Measurements from ENCODE around the gene PCSK2. TPM values are rescaled to one million over a fixed set of nuclear protein-coding genes. Genes with fewer than 3 reads are reported as not detected.

The PCSK2 gene
- total RNA-seq, 1 experiment from 2014 or later: not detected

DNA sequence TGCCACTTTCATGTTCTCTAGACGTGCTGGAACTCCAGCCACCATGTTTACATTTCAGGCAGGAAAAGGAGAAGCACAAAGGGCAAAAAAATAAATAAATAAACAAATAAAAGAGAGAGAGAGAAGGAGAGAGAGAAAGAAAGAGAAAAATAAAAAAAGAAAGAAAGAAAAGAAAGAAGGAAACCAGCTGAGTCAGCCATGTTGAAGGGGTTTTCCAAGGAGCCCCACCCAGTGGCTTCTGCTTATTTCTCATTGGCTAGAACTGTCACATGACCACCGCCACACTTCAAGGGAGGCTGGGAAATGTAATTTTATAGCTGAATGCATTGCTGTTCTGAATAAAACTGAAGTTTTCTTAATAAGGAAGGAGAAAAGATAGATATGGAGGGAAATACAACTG, 233.3 kb downstream of the PCSK2 start:
- Histone ChIP-seq H3K9me3 (replicated peaks) (no peaks in the 10 kb centered on the region), H3K4me1 (replicated peaks) (no peaks in the 10 kb centered on the region), H3K27ac (no peak overlapping the region), H3K27me3 (replicated peaks) (peaks cover 10% of the 10 kb centered on the region; the same call in 1 of the 2 replicates), H3K36me3 (no peaks in the 10 kb centered on the region), H3K4me3 (no peak overlapping the region)
- DNase-seq (ENCODE audit: low read depth in 1 of 2, low spot score in 2 of 2): peak; percentile 7 to 28

- Histone ChIP-seq H3K9me3 (replicated peaks) (no peaks in the 10 kb centered on the region), H3K4me1 (replicated peaks) (no peaks in the 10 kb centered on the region), H3K27me3 (replicated peaks) (peaks cover 2% of the 10 kb centered on the region; the same call in 1 of the 2 replicates), H3K36me3 (no peaks in the 10 kb centered on the region), H3K4me3 (no peak overlapping the region), H3K27ac (no peak overlapping the region)
- peak in 1 of 2 experiments; percentile 8 for DNase-seq (ENCODE audit: low read depth in 1 of 2, low spot score in 2 of 2)
Measured at GRCh38 chr20:17461941-17462340, 235.1 kb downstream of the PCSK2 start.

DNA sequence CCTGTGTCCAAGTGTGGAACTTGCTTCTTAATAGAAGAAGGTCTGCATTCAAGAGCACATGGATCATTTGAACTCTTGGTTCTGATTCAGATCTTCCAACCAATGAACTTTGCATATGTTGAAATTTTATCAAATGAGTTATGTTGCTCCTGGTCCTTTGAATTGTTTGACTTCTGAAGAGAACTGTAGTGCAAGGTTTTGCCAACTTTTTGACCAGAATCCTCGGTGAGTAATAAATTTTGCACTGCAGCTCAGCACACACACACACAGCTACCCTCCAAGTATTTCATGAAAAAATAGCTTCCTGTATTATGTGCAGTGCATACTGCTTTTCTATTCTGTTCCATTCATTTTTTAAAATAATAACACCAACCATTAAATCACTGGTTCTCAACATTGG, 236.9 kb downstream of the PCSK2 start:
- Histone ChIP-seq H3K9me3 (replicated peaks) (no peaks in the 10 kb centered on the region), H3K27me3 (replicated peaks) (peaks cover 2% of the 10 kb centered on the region; the same call in 1 of the 2 replicates), H3K4me1 (replicated peaks) (no peaks in the 10 kb centered on the region), H3K36me3 (no peaks in the 10 kb centered on the region), H3K27ac (no peak overlapping the region), H3K4me3 (no peak overlapping the region)
- DNase-seq (ENCODE audit: low read depth in 1 of 2, low spot score in 2 of 2): no peak

DNA sequence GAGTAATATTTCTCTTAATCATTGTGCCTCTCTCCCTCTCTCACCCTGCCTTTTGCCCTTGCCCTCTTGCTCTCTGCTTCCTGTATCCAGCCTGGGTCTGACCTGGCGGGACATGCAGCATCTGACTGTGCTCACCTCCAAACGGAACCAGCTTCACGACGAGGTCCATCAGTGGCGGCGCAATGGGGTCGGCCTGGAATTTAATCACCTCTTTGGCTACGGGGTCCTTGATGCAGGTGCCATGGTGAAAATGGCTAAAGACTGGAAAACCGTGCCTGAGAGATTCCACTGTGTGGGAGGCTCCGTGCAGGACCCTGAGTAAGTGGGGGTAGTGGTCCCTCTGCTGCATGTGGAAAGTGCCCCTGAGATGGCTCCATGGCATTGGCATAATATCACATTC, 238.4 kb downstream of the PCSK2 start:
- Histone ChIP-seq H3K27me3 (replicated peaks) (peaks cover 2% of the 10 kb centered on the region; the same call in 1 of the 2 replicates), H3K4me3 (no peak overlapping the region), H3K9me3 (replicated peaks) (0 out of 2 replicates have a peak, but pooled peaks cover 2% of the 10 kb centered on the region), H3K36me3 (no peaks in the 10 kb centered on the region), H3K4me1 (replicated peaks) (no peaks in the 10 kb centered on the region), H3K27ac (no peak overlapping the region)
- DNase-seq (ENCODE audit: low read depth in 1 of 2, low spot score in 2 of 2): no peak

DNA sequence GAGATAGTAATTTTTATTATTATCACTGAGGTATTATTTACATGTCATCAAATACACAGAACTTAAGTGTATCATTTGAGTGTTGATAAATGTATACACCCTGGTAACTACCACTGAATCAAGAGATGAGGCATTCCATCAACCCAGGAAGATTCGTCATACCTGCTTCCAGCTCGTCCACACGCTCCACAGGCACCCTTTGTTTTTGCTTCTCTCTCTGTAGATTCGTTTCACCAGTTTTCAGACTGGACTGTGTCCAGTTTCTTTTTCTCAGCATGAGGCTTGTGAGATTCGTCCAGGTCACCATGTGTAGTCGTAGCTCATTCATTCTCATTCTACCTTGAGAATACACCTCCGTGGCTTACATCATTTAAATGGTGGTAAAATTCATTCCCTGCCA, 239.8 kb downstream of the PCSK2 start:
- peaks cover 2% of the 10 kb centered on the region; the same call in 1 of the 2 replicates for H3K27me3 ChIP-seq (replicated peaks)

DNA sequence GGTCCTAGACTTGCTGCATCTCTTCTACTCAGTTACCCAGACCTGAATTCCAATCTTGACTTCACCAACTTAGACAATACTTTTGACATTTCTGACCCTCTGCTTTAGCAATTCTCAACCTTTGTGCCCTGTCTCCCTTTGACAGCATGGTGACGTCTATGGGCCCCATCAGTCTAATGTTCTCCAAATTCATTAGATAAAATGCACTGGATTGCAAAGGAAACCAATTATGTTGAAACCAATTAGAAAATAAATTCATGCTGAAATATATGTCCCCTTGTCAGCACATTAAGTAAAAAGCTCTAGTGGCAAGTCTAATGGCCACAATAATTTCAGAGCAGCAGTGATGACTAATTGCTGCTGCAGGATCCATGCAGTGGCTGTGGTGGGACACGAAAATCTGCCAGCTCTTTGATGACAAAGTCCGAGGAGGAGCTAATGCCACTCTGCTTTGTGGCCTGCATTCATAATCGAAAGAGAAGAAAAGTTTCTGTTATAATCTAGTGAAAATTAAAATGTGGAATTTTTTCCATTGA, 240.3 kb downstream of the PCSK2 start:
- Histone ChIP-seq H3K27me3 (replicated peaks) (peaks cover 2% of the 10 kb centered on the region; the same call in 1 of the 2 replicates), H3K4me1 (replicated peaks) (no peaks in the 10 kb centered on the region), H3K27ac (no peak overlapping the region), H3K9me3 (replicated peaks) (0 out of 2 replicates have a peak, but pooled peaks cover 2% of the 10 kb centered on the region), H3K4me3 (no peak overlapping the region), H3K36me3 (no peaks in the 10 kb centered on the region)
- DNase-seq (ENCODE audit: low read depth in 1 of 2, low spot score in 2 of 2): no peak

More for the DNA sequence above, 239.8 kb downstream of the PCSK2 start:
- Histone ChIP-seq H3K4me3 (no peak overlapping the region), H3K9me3 (replicated peaks) (0 out of 2 replicates have a peak, but pooled peaks cover 2% of the 10 kb centered on the region), H3K36me3 (no peaks in the 10 kb centered on the region), H3K4me1 (replicated peaks) (no peaks in the 10 kb centered on the region), H3K27ac (no peak overlapping the region)
- DNase-seq (ENCODE audit: low read depth in 1 of 2, low spot score in 2 of 2): no peak

- Histone ChIP-seq H3K4me3 (no peak overlapping the region), H3K4me1 (replicated peaks) (no peaks in the 10 kb centered on the region), H3K27ac (no peak overlapping the region), H3K27me3 (replicated peaks) (peaks cover 2% of the 10 kb centered on the region; the same call in 1 of the 2 replicates), H3K36me3 (no peaks in the 10 kb centered on the region), H3K9me3 (replicated peaks) (0 out of 2 replicates have a peak, but pooled peaks cover 2% of the 10 kb centered on the region)
- DNase-seq (ENCODE audit: low read depth in 1 of 2, low spot score in 2 of 2): no peak
Measured at GRCh38 chr20:17468073-17468840, 241.4 kb downstream of the PCSK2 start.

DNA sequence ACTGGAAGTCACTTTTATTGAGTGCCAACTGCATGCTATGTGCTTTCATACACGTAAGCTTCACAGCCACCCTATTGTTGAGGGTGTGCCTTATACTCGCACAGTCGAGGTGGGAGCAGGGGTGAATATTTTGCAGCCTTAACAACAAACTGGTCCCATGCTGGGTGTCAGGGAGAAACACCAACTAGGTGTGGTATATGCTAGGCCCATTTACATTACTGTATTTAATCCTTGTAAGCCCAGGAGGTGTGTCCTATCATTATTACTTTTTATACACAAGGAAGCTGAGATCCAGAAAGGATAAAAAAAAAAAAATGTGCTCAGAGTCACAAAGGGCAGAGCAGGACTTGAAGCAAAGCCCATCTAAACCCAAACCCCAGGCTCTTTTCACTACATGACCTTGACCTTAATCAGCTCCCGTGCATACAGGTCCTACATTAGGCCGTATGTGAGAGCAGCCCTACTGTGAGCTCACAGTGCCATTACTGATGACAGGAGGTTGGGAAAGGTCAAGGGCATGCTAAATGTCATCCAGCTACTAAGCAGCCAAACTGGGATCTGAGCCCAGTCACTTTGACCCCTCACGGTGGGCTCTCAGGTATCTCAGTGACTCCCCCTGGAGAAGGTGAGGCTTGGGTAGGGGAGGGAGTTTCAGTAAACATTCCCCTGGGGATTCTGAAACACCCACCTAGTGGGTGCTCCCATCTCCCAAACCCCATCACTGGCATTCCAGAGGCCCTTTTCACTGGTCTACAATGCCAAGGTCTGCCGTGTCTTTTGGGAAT, 242.6 kb downstream of the PCSK2 start:
- Histone ChIP-seq H3K4me3 (no peak overlapping the region), H3K36me3 (no peaks in the 10 kb centered on the region), H3K27ac (no peak overlapping the region), H3K27me3 (replicated peaks) (peaks cover 7% of the 10 kb centered on the region; the same call in 1 of the 2 replicates), H3K4me1 (replicated peaks) (no peaks in the 10 kb centered on the region), H3K9me3 (replicated peaks) (0 out of 2 replicates have a peak, but pooled peaks cover 2% of the 10 kb centered on the region)
- no peak for DNase-seq (ENCODE audit: low read depth in 1 of 2, low spot score in 2 of 2)

DNA sequence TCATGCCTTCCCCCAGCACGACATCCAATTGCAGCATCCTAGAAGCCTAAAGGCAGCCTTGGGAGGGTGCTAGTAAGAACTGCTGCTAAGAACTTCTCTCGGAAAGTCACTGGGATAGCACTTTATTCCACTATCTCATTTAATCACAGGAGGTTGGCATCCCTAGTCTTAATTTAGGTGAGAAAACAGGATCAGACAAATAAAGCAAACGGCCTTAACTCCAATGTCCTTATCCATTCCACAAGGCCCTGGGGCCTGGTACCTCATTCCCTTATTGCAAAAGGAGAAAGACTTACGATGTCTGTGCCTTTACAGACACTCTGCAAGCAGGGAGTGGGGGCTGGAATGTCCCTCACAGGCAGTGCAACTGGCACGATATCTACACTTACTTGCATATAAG, 243.7 kb downstream of the PCSK2 start:
- Histone ChIP-seq H3K4me3 (no peak overlapping the region), H3K4me1 (replicated peaks) (no peaks in the 10 kb centered on the region), H3K27me3 (replicated peaks) (peaks cover 7% of the 10 kb centered on the region; the same call in 1 of the 2 replicates), H3K9me3 (replicated peaks) (0 out of 2 replicates have a peak, but pooled peaks cover 2% of the 10 kb centered on the region), H3K27ac (no peak overlapping the region), H3K36me3 (no peaks in the 10 kb centered on the region)
- no peak for DNase-seq (ENCODE audit: low read depth in 1 of 2, low spot score in 2 of 2)

- H3K27me3 ChIP-seq (replicated peaks): peaks cover 7% of the 10 kb centered on the region
- no peaks in the 10 kb centered on the region for H3K4me1 ChIP-seq (replicated peaks)
- no peak for DNase-seq (ENCODE audit: low read depth in 1 of 2, low spot score in 2 of 2)
- H3K4me3 ChIP-seq: no peak overlapping the region
- H3K36me3 ChIP-seq: no peaks in the 10 kb centered on the region
- H3K27ac ChIP-seq: no peak overlapping the region
- 0 out of 2 replicates have a peak, but pooled peaks cover 2% of the 10 kb centered on the region for H3K9me3 ChIP-seq (replicated peaks)
Measured at GRCh38 chr20:17470973-17471372, 244.1 kb downstream of the PCSK2 start.

- Histone ChIP-seq H3K36me3 (no peaks in the 10 kb centered on the region), H3K27ac (no peak overlapping the region), H3K27me3 (replicated peaks) (peaks cover 10% of the 10 kb centered on the region), H3K4me1 (replicated peaks) (no peaks in the 10 kb centered on the region), H3K4me3 (no peak overlapping the region), H3K9me3 (replicated peaks) (0 out of 2 replicates have a peak, but pooled peaks cover 2% of the 10 kb centered on the region)
- DNase-seq (ENCODE audit: low read depth in 1 of 2, low spot score in 2 of 2): no peak
Measured at GRCh38 chr20:17471606-17472187, 244.9 kb downstream of the PCSK2 start.

DNA sequence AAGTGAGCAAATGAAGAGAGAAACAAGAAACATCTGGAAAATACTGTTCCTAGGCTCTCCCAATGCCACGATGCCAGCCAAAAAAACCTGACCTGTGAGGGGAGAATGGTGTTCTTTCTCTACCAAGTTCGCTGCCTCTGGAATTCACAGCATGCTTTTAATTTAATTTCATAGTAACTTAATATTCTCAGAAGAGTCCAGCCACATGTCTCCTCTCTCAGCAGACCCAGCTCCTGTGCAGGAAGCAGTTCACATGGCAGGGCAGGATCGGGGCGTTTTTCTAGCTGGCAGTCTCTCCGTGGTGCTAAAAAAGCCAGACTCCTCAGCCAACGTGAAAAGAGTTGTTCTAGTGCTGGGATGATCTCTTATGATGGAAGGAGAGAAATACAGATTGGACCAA, 246.8 kb downstream of the PCSK2 start:
- H3K4me1 ChIP-seq (replicated peaks): no peaks in the 10 kb centered on the region
- no peak overlapping the region for H3K27ac ChIP-seq
- H3K4me3 ChIP-seq: no peak overlapping the region
- no peak for DNase-seq (ENCODE audit: low read depth in 1 of 2, low spot score in 2 of 2)
- H3K36me3 ChIP-seq: no peaks in the 10 kb centered on the region
- H3K27me3 ChIP-seq (replicated peaks): peaks cover 10% of the 10 kb centered on the region
- 0 out of 2 replicates have a peak, but pooled peaks cover 2% of the 10 kb centered on the region for H3K9me3 ChIP-seq (replicated peaks)

DNA sequence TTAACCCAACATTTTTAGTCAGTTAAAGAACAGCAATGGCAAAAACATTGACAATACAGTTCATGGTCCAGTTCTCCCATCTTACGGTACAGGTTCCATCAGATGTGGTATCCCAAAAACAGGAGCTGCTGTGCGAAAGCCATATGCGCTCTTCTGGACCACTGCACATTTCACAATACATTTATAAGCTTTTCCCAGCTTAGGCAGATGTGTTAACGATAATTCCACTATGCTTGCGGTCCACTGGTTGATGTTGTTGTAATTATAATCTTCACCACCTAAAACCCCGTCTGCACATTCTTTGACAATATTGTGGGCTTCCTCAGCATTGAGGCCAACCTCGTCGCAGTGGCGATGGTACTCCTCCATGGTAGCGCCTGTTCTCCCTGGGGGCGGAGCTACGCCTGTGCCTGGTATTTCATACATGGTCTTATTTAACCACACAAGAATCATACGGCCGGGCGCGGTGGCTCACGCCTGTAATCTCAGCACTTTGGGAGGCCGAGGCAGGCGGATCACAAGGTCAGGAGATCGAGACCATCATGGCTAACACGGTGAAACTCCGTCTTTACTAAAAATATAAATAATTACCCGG, 252.3 kb downstream of the PCSK2 start:
- Histone ChIP-seq H3K4me3 (no peak overlapping the region), H3K4me1 (replicated peaks) (no peaks in the 10 kb centered on the region)
- no peak for DNase-seq (ENCODE audit: low read depth in 1 of 2, low spot score in 2 of 2)

More for the DNA sequence above, 252.3 kb downstream of the PCSK2 start:
- Histone ChIP-seq H3K27ac (no peak overlapping the region), H3K36me3 (no peaks in the 10 kb centered on the region), H3K27me3 (replicated peaks) (peaks cover 3% of the 10 kb centered on the region; the same call in 1 of the 2 replicates), H3K9me3 (replicated peaks) (no peaks in the 10 kb centered on the region)

Data from SJSA1 (cell line).